CD4-positive, alpha-beta T cell (primary cell): Measurements from ENCODE around the gene FOXO3. TPM values are rescaled to one million over a fixed set of nuclear protein-coding genes. Genes with fewer than 3 reads are reported as not detected.

Experiments
- ATAC-seq: fragments of 200-7000 bp; cut with Tn5 transposase; one replicate; pipeline ENCODE4 v1.10.0; 2022; ENCODE audit warnings: mild to moderate bottlenecking; ENCODE audit not compliant: poor library complexity
- CTCF ChIA-PET: fragments of 350-600 bp; sonication (Branson Sonifier 250); formaldehyde crosslinking; loops from one replicate; lab custom pipeline; 2021; ENCODE audit warnings: antibody characterized with exemption, inconsistent platforms; lab: Charles Lee
- POLR2A ChIA-PET: fragments of 350-600 bp; sonication (Branson Sonifier 250); formaldehyde crosslinking; loops from one replicate; lab custom pipeline; 2021; ENCODE audit warnings: antibody characterized with exemption, inconsistent platforms; lab: Charles Lee
- DNase-seq, 14 experiments: peaks; one replicate each; pipeline ENCODE4 v3.0.0-alpha.2; 2013 to 2020; ENCODE audit warnings: mixed read lengths in 2 of 14
- H3K27ac ChIP-seq, 2 donors: one replicate each; pipeline versions ENCODE4 v1.5.1 to v1.7.0; 2013; ENCODE audit warnings: low read length in 2 of 2, low read depth in 1 of 2, mild to moderate bottlenecking in 1 of 2
- H3K27me3 ChIP-seq, 2 experiments: 1 replicate in 1 of 2; 2 replicates in 1 of 2; pipeline versions ENCODE4 v1.6.1 to v1.7.0; 2013; ENCODE audit warnings: low read length in 2 of 2, control low read depth in 1 of 2, mild to moderate bottlenecking in 1 of 2, moderate library complexity in 1 of 2; ENCODE audit not compliant: insufficient read depth in 2 of 2, control insufficient read depth in 1 of 2
- H3K36me3 ChIP-seq: one replicate; pipeline ENCODE4 v1.6.1; 2013; ENCODE audit warnings: low read length, control low read depth; ENCODE audit not compliant: insufficient read depth
- H3K4me1 ChIP-seq: one replicate; pipeline ENCODE4 v1.6.1; 2013; ENCODE audit warnings: low read length, control low read depth; ENCODE audit not compliant: insufficient read depth
- H3K4me3 ChIP-seq: one replicate; pipeline ENCODE4 v1.5.1; 2013; ENCODE audit warnings: mild to moderate bottlenecking, low read length, moderate library complexity
- H3K9me3 ChIP-seq, 2 experiments: 1 replicate in 1 of 2; 2 replicates in 1 of 2; pipeline versions ENCODE4 v1.6.1 to v1.7.0; 2013; ENCODE audit warnings: low read length in 2 of 2, mild to moderate bottlenecking in 2 of 2, control low read depth in 1 of 2, moderate library complexity in 1 of 2; ENCODE audit not compliant: control insufficient read depth in 1 of 2, insufficient read depth in 1 of 2
- H3K27ac Mint-ChIP-seq: one replicate; pipeline ENCODE4 v1.8.0; 2020; ENCODE audit warnings: mixed read lengths
- H3K27me3 Mint-ChIP-seq: one replicate; pipeline ENCODE4 v1.8.0; 2021; ENCODE audit warnings: mixed read lengths
- H3K36me3 Mint-ChIP-seq: one replicate; pipeline ENCODE4 v1.8.0; 2021; ENCODE audit warnings: low read depth, mixed read lengths
- H3K4me1 Mint-ChIP-seq: one replicate; pipeline ENCODE4 v1.8.0; 2021; ENCODE audit warnings: low read depth, mixed read lengths
- H3K4me3 Mint-ChIP-seq: one replicate; pipeline ENCODE4 v1.8.0; 2020; ENCODE audit warnings: mild to moderate bottlenecking, mixed read lengths
- H3K9me3 Mint-ChIP-seq: one replicate; pipeline ENCODE4 v1.8.0; 2020; ENCODE audit warnings: mixed read lengths
- CTCF ChIP-seq: fragments of 200-600 bp; IDR thresholded peaks from one replicate; pipeline ENCODE4 v1.8.0; 2022; ENCODE audit warnings: antibody characterized with exemption, mild to moderate bottlenecking
- intact Hi-C, 2 experiments: fragments of 100-400 bp; cut with DNase I in 1 of 2; cut with micrococcal nuclease in 1 of 2; formaldehyde crosslinking; loops; one replicate each; pipeline versions ENCODE4 v1.15.1 to v1.9.0; 2023 to 2025; cut with DNase I, micrococcal nuclease
- total RNA-seq, 174 experiments: library from RNA in 2 of 174; stranded (reverse) in 2 of 174; gene quantifications; one replicate each; pipeline ENCODE4 v1.2.3 and lab custom pipeline; 2021 to 2026

The FOXO3 gene
- total RNA-seq, 2 experiments from 2014 or later = 24.3 to 25.3 TPM

GRCh38 chr6:108556866-108557493, 3.7 kb upstream of the FOXO3 start:
- peak overlapping the region; percentile 100 for H3K27ac Mint-ChIP-seq
- TF ChIP-seq CTCF = no peak
- peaks cover 5% of the 10 kb centered on the region for H3K4me1 Mint-ChIP-seq
- H3K9me3 ChIP-seq = no peaks in the 10 kb centered on the region
- H3K27ac ChIP-seq = peak overlapping the region; percentile 43 to 71
- peak overlapping the region; percentile 99 for H3K4me3 Mint-ChIP-seq
- POLR2A ChIA-PET = interaction anchor here (1.2 to 5.5 kb wide), 7 partner anchors 9 to 826 kb away, joined by 3 to 102 read pairs (median 37); partner anchors contain the start of genes ARMC2, CD164, CEP57L1 and SESN1
- no peaks in the 10 kb centered on the region for H3K27me3 Mint-ChIP-seq
- CTCF ChIA-PET = interaction anchor here (0.9 to 3.0 kb wide), 5 partner anchors 15 to 821 kb away, joined by 3 to 17 read pairs (median 3); no protein-coding TSS in a partner anchor
- ATAC-seq (no peak), DNase-seq (peak in 1 of 14 experiments; percentile 5)
- H3K4me3 ChIP-seq = peak overlapping the region; percentile 99
- H3K4me1 ChIP-seq = peaks cover 21% of the 10 kb centered on the region
- H3K36me3 ChIP-seq = peaks cover 4% of the 10 kb centered on the region
- no peaks in the 10 kb centered on the region for H3K27me3 ChIP-seq
- no peaks in the 10 kb centered on the region for H3K9me3 Mint-ChIP-seq
- intact Hi-C loops = loop anchor here (1.0 to 5.0 kb wide), 8 partner anchors 35 to 885 kb away; partner anchors contain the start of genes ARMC2 (in 1 of the 2), CD164 (in 1 of the 2), PPIL6 (in 1 of the 2) and SCML4 (in 1 of the 2)
- peaks cover 17% of the 10 kb centered on the region for H3K36me3 Mint-ChIP-seq

GRCh38 chr6:108557494-108558371, 3.0 kb upstream of the FOXO3 start:
- POLR2A ChIA-PET = interaction anchor here (0.7 to 5.5 kb wide), 37 partner anchors 8 to 1133 kb away, joined by 3 to 102 read pairs (median 7); partner anchors contain the start of genes AFG1L, AK9, ARMC2 and CD164

More at GRCh38 chr6:108557494-108558371, 3.0 kb upstream of the FOXO3 start:
- H3K27me3 Mint-ChIP-seq = no peaks in the 10 kb centered on the region
- intact Hi-C loops = loop anchor here (1.0 to 5.0 kb wide), 10 partner anchors 35 to 885 kb away; partner anchors contain the start of genes CD164 (in 2 of the 2), CEP57L1 (in 2 of the 2), SESN1 (in 2 of the 2) and ARMC2 (in 1 of the 2)
- peaks cover 28% of the 10 kb centered on the region for H3K4me1 ChIP-seq
- peak; percentile 67 to 95 (median 82) for DNase-seq
- ATAC-seq = peak; percentile 39
- peak overlapping the region; percentile 100 for H3K27ac Mint-ChIP-seq
- CTCF ChIA-PET = interaction anchor here (0.9 to 3.0 kb wide), 5 partner anchors 16 to 825 kb away, joined by 3 to 17 read pairs (median 4); no protein-coding TSS in a partner anchor
- H3K36me3 ChIP-seq = peaks cover 7% of the 10 kb centered on the region
- H3K4me3 Mint-ChIP-seq = peak overlapping the region; percentile 99
- H3K9me3 ChIP-seq = no peaks in the 10 kb centered on the region
- H3K9me3 Mint-ChIP-seq = no peaks in the 10 kb centered on the region
- peak overlapping the region; percentile 99 for H3K4me3 ChIP-seq
- peaks cover 23% of the 10 kb centered on the region for H3K36me3 Mint-ChIP-seq
- TF ChIP-seq CTCF = no peak
- H3K27me3 ChIP-seq = no peaks in the 10 kb centered on the region
- peak overlapping the region; percentile 99 to 100 for H3K27ac ChIP-seq
- peaks cover 12% of the 10 kb centered on the region for H3K4me1 Mint-ChIP-seq
